Right kidney (tissue), 1 donor: ENCODE measurements around the gene PLCXD1.
"Not testable (repeated sequence)": the region's sequence is repeated elsewhere in the genome, so short reads cannot be mapped to it uniquely, and the experiment has no call there.

Source experiments
- DNase-seq: peaks from one replicate; pipeline ENCODE4 v3.0.0-alpha.2; 2016

PLCXD1 gene

GRCh38 chrX:351324-351641 is 70.1 kb downstream of the PLCXD1 start:
- not testable (repeated sequence) for DNase-seq

GRCh38 chrX:351736-352135 is 70.6 kb downstream of the PLCXD1 start:
- no peak for DNase-seq

- no peak for DNase-seq
Measured at GRCh38 chrX:352181-352580, 71.0 kb downstream of the PLCXD1 start.

GRCh38 chrX:352582-353314 is 71.6 kb downstream of the PLCXD1 start:
- DNase-seq: no peak
